SK-N-SH (cell line): ENCODE data around the gene HMX3. TPM values are rescaled to one million over a fixed set of nuclear protein-coding genes. Genes with fewer than 3 reads are reported as not detected.

Experiments used
- CTCF ChIA-PET: fragments of 300-600, 350-600 bp; formaldehyde crosslinking; extraction: SDS; loops from one replicate; lab custom pipeline; 2021; lab: Yijun Ruan, JAX
- POLR2A ChIA-PET: fragments of 350-600 bp; sonication (Branson Sonifier 250); formaldehyde crosslinking; extraction: SDS; loops from one replicate; lab custom pipeline; 2020; ENCODE audit warnings: antibody characterized with exemption, inconsistent platforms; lab: Yijun Ruan, JAX
- DNase-seq: peaks from one replicate; pipeline ENCODE4 v3.0.0; 2012
- H2AFZ ChIP-seq: fragments of 200-600 bp; sonication (generic); 2 replicates; pipeline ENCODE4 v1.8.1; 2016; ENCODE audit warnings: antibody characterized with exemption, mild to moderate bottlenecking, low read depth
- H3F3A ChIP-seq: fragments of 200-600 bp; sonication (generic); replicated peaks from 2 replicates; pipeline ENCODE3; 2016; ENCODE audit warnings: antibody characterized with exemption, mild to moderate bottlenecking; ENCODE audit not compliant: insufficient read depth
- H3K27ac ChIP-seq, 2 experiments: fragments of 200-500 bp in 1 of 2; fragments of 200-600 bp in 1 of 2; sonication (Bioruptor generic) in 1 of 2; sonication (generic), shearing (Covaris generic) in 1 of 2; 2 replicates each; pipeline versions ENCODE4 v1.5.1 to v1.6.1; 2014 to 2016; ENCODE audit warnings: low read depth in 2 of 2, inconsistent platforms in 1 of 2, low read length in 1 of 2, mild to moderate bottlenecking in 1 of 2, mixed read lengths in 1 of 2
- H3K27me3 ChIP-seq: fragments of 200-600 bp; sonication (generic), shearing (Covaris generic); 2 replicates; pipeline ENCODE4 v1.6.1; 2016; ENCODE audit warnings: mixed run types; ENCODE audit not compliant: insufficient read depth
- H3K36me3 ChIP-seq, 2 experiments: fragments of 200-500 bp in 1 of 2; fragments of 200-600 bp in 1 of 2; sonication (Bioruptor generic) in 1 of 2; sonication (generic) in 1 of 2; replicated peaks in 1 of 2; 2 replicates each; pipeline versions ENCODE3 to v1.5.1; 2014 to 2016; ENCODE audit warnings: low read length in 1 of 2, mild to moderate bottlenecking in 1 of 2; ENCODE audit not compliant: insufficient read depth in 2 of 2, control insufficient read depth in 1 of 2
- H3K4me1 ChIP-seq, 2 experiments: fragments of 200-500 bp in 1 of 2; fragments of 200-600 bp in 1 of 2; sonication (Bioruptor generic) in 1 of 2; sonication (generic), shearing (Covaris generic) in 1 of 2; 2 replicates each; pipeline versions ENCODE4 v1.5.1 to v1.6.1; 2014 to 2016; ENCODE audit warnings: low read depth in 1 of 2, low read length in 1 of 2, mixed run types in 1 of 2; ENCODE audit not compliant: insufficient read depth in 2 of 2, control insufficient read depth in 1 of 2
- H3K4me2 ChIP-seq: fragments of 200-600 bp; sonication (generic), shearing (Covaris generic); 2 replicates; pipeline ENCODE4 v1.6.1; 2017; ENCODE audit warnings: mixed run types
- H3K4me3 ChIP-seq, 2 experiments: fragments of 200-500 bp in 1 of 2; fragments of 200-600 bp in 1 of 2; sonication (Bioruptor generic) in 1 of 2; sonication (generic), shearing (Covaris generic) in 1 of 2; 2 replicates each; pipeline versions ENCODE4 v1.5.1 to v1.8.1; 2014 to 2016; ENCODE audit warnings: low read depth in 2 of 2, inconsistent platforms in 1 of 2, low read length in 1 of 2, mild to moderate bottlenecking in 1 of 2, mixed read lengths in 1 of 2, moderate library complexity in 1 of 2
- H3K79me2 ChIP-seq: fragments of 200-600 bp; sonication (generic); 2 replicates; pipeline ENCODE4 v1.8.1; 2017; ENCODE audit warnings: mild to moderate bottlenecking; ENCODE audit not compliant: insufficient read depth
- H3K9ac ChIP-seq: fragments of 200-600 bp; sonication (generic); 2 replicates; pipeline ENCODE4 v1.6.1; 2017; ENCODE audit warnings: mixed run types
- H3K9me2 ChIP-seq: fragments of 200-600 bp; sonication (generic); 2 replicates; pipeline ENCODE4 v1.6.1; 2017; ENCODE audit warnings: mixed run types
- H3K9me3 ChIP-seq: fragments of 200-600 bp; sonication (generic); 2 replicates; pipeline ENCODE4 v1.6.1; 2017; ENCODE audit warnings: mixed run types, mild to moderate bottlenecking, moderate library complexity
- H4K20me1 ChIP-seq: fragments of 200-600 bp; sonication (generic); 2 replicates; pipeline ENCODE4 v1.6.1; 2017; ENCODE audit warnings: mild to moderate bottlenecking, mixed run types; ENCODE audit not compliant: insufficient read depth
- EP300 ChIP-seq, 2 experiments: IDR thresholded peaks; 2 replicates each; pipeline versions ENCODE4 v1.4.0 to v1.6.1; 2012; ENCODE audit warnings: borderline replicate concordance in 1 of 2, low read depth in 1 of 2, low read length in 1 of 2
- FOSL2 ChIP-seq: IDR thresholded peaks from 2 replicates; pipeline ENCODE4 v1.4.0; 2012; ENCODE audit warnings: low read depth, mild to moderate bottlenecking, moderate library complexity, borderline replicate concordance
- GABPA ChIP-seq: IDR thresholded peaks from 2 replicates; pipeline ENCODE4 v1.4.0; 2012; ENCODE audit warnings: low read depth, mild to moderate bottlenecking
- GATA2 ChIP-seq: sonication (generic); formaldehyde crosslinking; IDR thresholded peaks from 2 replicates; pipeline ENCODE4 v1.5.0; 2020; ENCODE audit warnings: mild to moderate bottlenecking, missing genetic modification reagents
- NRF1 ChIP-seq: IDR thresholded peaks from 2 replicates; pipeline ENCODE4 v1.6.1; 2012; ENCODE audit warnings: low read depth, mild to moderate bottlenecking, low read length
- RAD21 ChIP-seq: IDR thresholded peaks from 2 replicates; pipeline ENCODE4 v1.6.1; 2012; ENCODE audit warnings: mild to moderate bottlenecking, low read length
- RXRA ChIP-seq: IDR thresholded peaks from 2 replicates; pipeline ENCODE4 v1.4.0; 2012; ENCODE audit warnings: low read depth, mild to moderate bottlenecking, borderline replicate concordance
- TEAD4 ChIP-seq: IDR thresholded peaks from 2 replicates; pipeline ENCODE4 v1.4.0; 2012; ENCODE audit warnings: mild to moderate bottlenecking, borderline replicate concordance; ENCODE audit not compliant: insufficient read depth
- YY1 ChIP-seq: IDR thresholded peaks from 2 replicates; pipeline ENCODE4 v1.4.0; 2012; ENCODE audit warnings: low read depth, mild to moderate bottlenecking
- WGBS: methylation state at CpG from one replicate; pipeline ENCODE4 v1.1.6; 2017; ENCODE audit warnings: low lambda C conversion rate; 5-methylcytosine and 5-hydroxymethylcytosine counted together
- polyA plus RNA-seq, 3 experiments: library from polyadenylated mRNA; depleted of rRNA; stranded (reverse); fragments of >200 nt; gene quantifications; 2 replicates each; pipeline ENCODE4 v1.2.3, GENCODE V29; 2012
- TF ChIP-seq, protein P1 (sequence below): fragments of 200-600 bp; sonication (generic); IDR thresholded peaks from 2 replicates; pipeline ENCODE4 v1.6.1; 2017; ENCODE audit warnings: antibody characterized with exemption, mild to moderate bottlenecking, moderate library complexity

Gene HMX3
- polyA plus RNA-seq, 1 of the 3 experiments (the other 2 are of a cell fraction) = not detected

DNA sequence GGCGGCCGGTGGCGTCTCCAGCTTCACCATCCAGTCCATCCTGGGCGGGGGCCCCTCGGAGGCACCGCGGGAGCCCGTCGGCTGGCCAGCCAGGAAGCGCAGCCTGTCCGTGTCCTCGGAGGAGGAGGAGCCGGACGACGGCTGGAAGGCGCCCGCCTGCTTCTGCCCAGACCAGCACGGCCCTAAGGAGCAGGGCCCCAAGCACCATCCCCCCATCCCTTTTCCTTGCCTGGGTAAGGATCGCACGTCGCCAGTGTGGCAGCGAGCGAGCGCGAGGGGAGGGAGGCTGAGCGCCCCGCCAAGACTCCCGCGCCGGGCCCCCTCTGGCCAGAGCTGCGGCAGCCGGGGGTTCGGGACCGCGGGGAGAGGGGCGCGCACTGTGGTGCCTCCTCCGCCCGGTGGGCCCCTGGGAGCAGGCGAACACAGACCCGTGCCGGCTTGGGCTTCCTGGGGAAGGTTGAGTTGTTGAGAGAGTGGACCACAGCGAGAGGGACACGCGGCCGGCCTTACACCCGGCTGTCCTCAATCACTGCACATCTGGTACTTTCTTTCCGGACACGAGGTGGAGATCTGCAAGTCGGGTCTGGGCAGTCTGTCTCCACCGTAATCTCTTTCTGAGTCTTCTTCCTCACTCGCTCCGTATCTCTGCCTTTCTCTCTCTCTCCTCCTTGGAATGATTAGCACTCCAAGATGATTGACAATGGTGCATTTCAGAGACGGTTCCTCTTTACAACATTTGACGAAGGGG, 12.8 kb downstream of the HMX3 start:
- Histone ChIP-seq H3F3A (no peaks in the 10 kb centered on the region), H2AFZ (0 out of 2 replicates have a peak overlapping the region, but pooled peaks have one; percentile 6), H3K4me1 (peaks cover 0 to 23% of the 10 kb centered on the region in 2 experiments; a peak in 2 of 4 replicates), H3K9me3 (no peaks in the 10 kb centered on the region), H3K9ac (no peak overlapping the region), H3K79me2 (no peaks in the 10 kb centered on the region), H3K36me3 (no peaks in the 10 kb centered on the region), H3K4me2 (peak overlapping the region; percentile 79)
- POLR2A ChIA-PET = no interaction called here
- CTCF ChIA-PET = interaction anchor here (1.0 to 2.0 kb wide), 5 partner anchors 15 to 413 kb away, joined by 3 to 19 read pairs (median 3); no protein-coding TSS in a partner anchor
- WGBS = 21% methylated on average over 21 of the region's 55 CpGs
- TF ChIP-seq GABPA (no peak), RAD21 (no peak), RXRA (no peak), NRF1 (no peak)
- TF ChIP-seq, protein P1, sequence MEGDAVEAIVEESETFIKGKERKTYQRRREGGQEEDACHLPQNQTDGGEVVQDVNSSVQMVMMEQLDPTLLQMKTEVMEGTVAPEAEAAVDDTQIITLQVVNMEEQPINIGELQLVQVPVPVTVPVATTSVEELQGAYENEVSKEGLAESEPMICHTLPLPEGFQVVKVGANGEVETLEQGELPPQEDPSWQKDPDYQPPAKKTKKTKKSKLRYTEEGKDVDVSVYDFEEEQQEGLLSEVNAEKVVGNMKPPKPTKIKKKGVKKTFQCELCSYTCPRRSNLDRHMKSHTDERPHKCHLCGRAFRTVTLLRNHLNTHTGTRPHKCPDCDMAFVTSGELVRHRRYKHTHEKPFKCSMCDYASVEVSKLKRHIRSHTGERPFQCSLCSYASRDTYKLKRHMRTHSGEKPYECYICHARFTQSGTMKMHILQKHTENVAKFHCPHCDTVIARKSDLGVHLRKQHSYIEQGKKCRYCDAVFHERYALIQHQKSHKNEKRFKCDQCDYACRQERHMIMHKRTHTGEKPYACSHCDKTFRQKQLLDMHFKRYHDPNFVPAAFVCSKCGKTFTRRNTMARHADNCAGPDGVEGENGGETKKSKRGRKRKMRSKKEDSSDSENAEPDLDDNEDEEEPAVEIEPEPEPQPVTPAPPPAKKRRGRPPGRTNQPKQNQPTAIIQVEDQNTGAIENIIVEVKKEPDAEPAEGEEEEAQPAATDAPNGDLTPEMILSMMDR = no peak
- TF ChIP-seq, all 33 proteins: peak for 0
- Histone ChIP-seq H3K4me3 (no peak overlapping the region), H3K9me2 (no peaks in the 10 kb centered on the region), H3K27me3 (peaks cover 91% of the 10 kb centered on the region), H4K20me1 (0 out of 2 replicates have a peak, but pooled peaks cover 1% of the 10 kb centered on the region), H3K27ac (no peak overlapping the region)
- peak; percentile 54 for DNase-seq

DNA sequence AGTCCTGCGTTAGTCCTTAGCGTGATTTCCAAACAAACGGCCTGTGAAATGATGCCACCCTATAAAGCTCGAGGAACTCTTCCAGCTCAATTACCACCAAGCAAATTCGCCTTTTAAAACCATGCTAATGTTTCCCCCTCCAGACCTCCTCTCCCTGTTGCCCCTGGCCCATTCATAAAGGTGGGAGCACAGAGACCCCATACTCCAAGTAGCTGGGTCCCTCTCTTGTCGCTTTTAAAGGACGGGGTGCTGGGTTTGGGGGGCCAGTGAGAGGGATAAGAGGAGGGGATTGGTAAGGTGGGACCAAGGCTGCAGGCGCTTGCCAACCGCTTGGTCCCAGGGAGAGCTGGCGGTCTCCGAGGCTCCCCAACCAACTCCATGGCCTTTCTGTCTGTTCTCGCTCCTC, 13.4 kb downstream of the HMX3 start:
- no peaks in the 10 kb centered on the region for H3K9me2 ChIP-seq

More for the DNA sequence above, 13.4 kb downstream of the HMX3 start:
- Histone ChIP-seq H3K4me3 (no peak overlapping the region; a peak in 1 of 4 replicates), H3K9ac (no peak overlapping the region), H4K20me1 (no peaks in the 10 kb centered on the region), H3K79me2 (no peaks in the 10 kb centered on the region), H2AFZ (peak overlapping the region; percentile 78; the same call in 1 of the 2 replicates), H3K9me3 (no peaks in the 10 kb centered on the region), H3K27ac (no peak overlapping the region), H3K4me1 (peaks cover 0 to 23% of the 10 kb centered on the region in 2 experiments; a peak in 2 of 4 replicates), H3K36me3 (no peaks in the 10 kb centered on the region), H3K4me2 (peak overlapping the region; percentile 79), H3F3A (no peaks in the 10 kb centered on the region), H3K27me3 (peaks cover 86% of the 10 kb centered on the region)
- ChIA-PET POLR2A (interaction anchor here (0.9 kb wide), 1 partner anchor 28 kb away, joined by 3 read pairs; no protein-coding TSS in a partner anchor), CTCF (interaction anchor here (1.0 to 2.8 kb wide), 7 partner anchors 9 to 413 kb away, joined by 3 to 22 read pairs (median 5); no protein-coding TSS in a partner anchor)
- TF ChIP-seq RAD21 = no peak
- no peak for TF ChIP-seq YY1
- no peak for TF ChIP-seq TEAD4
- no peak for TF ChIP-seq EP300 (IDR thresholded peaks at IDR 0.05; ENCODE audit: borderline replicate concordance in 1 of 2, low read depth in 1 of 2, low read length in 1 of 2)
- no peak for TF ChIP-seq GATA2 (CRISPR knock-in tag)
- no peak for TF ChIP-seq FOSL2
- WGBS = 40% methylated on average over 12 of the region's 12 CpGs
- peak; percentile 42 for DNase-seq
